ENCODE measurements around the gene XDH.
A peak's percentile ranks its signal among the peaks of the same experiment; 100 is the strongest.

The XDH gene

DNA sequence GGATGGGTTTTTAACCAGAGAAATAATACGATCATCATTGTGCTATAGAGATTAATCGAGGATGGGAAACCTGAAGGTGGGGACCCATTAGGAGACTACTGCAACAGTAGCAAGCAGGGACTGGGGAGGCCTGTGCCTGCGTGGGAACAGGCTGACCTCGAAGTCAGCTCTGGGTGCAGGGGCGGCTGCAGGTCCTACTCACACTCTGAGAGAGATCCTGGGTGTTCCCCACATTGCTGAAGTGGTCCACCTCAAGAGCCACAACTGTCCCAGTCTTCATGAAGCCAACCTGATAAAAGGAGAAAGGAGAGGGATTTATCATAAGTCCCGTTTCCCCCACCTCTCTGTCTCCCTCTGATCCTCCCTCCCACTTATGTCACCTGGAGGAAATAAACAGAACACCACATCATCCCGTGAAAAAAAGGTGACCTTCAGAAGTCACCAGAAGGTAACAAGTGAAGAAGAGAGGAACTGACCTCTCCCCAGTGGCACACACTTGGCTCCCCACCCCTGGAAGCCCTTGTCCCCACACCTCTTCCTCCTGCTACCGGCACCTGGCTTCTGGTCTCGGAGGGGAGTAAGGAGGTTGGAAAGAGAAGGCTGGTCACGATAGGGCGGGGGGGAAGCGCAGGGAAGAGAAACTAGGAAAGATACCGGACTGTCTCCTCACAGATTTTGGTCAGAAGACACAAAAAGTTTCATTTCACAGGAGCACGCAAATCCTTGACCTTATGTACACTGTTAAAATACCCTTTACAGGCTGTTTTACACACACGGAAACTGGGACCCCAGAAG lies 50.4 kb downstream of the XDH start:
- no peak for DNase-seq

DNA sequence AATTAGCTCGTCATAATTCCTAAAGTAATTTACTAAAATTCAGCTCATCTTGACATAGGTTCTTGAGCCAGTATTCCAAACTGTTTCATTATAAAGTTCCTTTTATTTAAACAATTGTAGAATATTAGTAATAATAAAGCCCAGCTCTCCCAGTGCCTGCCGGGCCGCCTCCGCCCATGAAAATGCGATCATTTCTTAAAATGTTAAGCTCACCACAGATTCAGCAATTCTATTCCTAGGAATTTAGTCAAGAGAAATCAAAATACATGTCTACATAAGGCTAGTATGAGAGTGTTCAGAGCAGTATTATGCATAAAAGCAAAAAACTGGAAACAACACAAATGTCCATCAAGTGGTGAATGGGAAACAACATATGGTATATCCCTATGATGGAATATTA lies 52.0 kb downstream of the XDH start:
- DNase-seq = no peak

DNA sequence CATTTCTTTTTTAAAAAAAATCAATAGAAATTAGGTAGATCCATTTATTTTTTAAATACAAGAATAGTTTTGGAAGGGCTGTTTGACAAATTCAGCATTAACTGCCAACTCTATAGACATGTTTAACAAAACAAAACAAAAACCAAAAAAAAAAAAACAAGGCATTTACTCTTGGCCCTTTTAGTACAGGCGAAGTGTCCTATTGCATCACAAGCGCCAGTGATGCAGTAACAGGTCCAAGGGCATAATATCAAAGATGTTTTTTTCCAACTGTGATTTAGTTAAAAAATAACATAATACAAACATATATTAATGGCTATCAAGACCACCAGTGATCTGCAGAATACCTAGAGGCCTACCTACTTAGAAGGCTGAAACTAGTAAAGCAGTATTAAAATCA lies 55.3 kb downstream of the XDH start:
- DNase-seq = no peak

DNA sequence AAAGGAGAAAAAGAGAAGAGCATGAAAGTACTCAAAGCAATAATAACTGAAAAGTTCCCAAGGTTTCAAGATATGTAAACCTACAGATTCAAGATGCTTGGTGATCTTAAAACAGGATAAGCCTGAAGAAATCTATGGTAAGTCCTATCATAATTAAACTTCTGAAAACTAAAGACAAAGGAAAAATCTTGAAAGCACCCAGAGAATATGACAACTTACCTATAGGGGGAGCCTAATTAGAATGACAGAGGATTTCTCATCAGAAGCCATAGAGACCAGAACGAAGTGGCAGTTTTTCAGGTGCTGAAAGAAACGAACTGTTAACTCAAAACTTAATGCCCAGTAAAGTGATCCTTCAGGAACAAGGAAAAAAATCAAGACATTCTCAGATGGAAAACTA lies 59.7 kb downstream of the XDH start:
- DNase-seq = peak; percentile 23

DNA sequence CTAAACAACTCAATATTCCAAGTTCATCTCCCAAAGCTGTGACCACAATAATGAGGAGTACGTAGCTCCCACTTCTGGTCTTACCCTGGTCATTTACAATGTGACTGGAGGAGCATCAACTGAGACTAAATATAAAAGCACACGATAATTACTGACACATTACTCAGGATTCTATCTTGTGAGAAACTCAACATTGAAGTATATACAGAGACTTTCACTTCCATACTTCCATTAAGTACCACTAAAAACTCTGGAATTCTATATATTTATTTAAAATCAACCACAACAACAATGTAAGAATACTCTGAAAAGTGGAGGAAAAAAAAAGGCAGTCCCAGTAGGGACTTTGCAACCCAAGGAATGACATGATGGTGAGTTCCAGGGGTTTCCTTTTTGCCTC lies 61.4 kb downstream of the XDH start:
- DNase-seq = no peak

DNA sequence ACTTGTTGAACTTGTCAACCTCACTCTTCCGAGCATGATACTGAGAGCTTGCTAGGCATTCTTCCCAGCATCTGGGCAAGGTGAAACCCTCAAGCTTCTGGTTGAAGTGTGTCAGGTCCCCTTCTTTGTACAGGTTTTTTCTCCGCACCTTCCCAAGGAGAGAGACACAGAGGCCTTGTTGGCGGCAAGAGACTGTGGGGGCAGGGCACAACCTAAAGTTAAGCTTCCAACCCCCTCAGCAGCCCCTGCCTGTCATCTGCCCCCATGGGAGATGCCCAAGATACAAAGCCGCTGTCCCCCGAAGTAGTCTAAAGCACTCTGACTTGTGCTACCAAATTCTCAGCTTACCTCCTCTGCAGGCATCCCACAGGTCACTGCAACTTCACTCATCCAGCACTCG lies 64.9 kb downstream of the XDH start:
- DNase-seq = no peak

DNA sequence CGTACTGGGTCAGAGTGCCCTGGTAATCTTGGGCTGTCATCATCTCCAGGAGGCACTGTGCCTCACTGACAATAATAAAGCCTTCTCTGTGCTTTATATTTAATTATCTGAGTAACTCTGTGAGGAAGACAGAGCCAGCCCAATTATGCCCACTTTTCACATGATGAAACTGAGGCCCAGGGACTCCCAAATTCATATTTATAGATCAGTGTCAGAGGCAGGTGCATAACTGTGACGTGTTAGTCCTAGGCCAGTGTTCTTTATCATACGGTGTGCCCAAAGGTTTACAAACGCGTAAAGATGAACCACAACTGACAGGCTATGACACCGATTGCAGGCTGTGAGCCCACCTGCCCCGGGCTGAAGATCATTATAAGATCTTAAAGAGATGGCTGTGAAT lies 65.4 kb downstream of the XDH start:
- DNase-seq = no peak

DNA sequence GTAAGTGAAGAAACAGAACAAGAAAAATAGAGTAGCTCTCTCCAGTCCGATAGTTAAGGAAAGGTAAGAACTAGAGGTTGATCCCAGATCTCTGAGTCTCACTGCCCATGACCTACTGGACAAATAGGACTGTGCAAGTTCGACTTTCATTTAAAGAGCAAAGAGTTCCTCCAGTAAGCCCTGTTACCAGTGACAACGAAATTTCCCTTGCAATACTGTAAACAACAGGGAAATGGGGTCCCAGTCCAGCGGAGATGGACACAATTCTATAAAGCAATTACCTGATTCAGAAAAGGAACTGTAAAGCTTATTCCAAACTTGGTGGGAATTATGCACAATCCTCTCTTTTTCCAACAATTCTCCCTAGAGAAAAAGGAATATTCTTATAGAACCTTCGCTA lies 65.9 kb downstream of the XDH start:
- DNase-seq = no peak

DNA sequence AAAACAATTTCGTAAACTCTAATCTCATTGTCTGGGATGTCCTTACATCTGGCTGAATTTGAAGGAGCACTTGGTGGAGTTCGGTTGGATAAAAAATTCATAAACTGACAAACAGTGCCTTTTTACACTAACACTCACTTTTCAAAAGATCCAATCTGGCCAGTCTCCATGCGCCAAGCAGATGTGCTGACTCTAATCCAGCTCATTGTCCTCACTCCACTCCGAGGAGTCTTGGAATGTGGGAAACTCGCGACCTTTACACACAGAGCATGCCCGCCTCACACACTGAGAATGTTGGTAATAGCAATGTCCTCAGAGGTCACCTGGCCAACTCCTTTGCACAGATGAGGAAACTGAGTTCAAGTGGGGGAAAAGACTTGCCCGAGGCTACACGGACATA lies 66.8 kb downstream of the XDH start:
- no peak for DNase-seq

DNA sequence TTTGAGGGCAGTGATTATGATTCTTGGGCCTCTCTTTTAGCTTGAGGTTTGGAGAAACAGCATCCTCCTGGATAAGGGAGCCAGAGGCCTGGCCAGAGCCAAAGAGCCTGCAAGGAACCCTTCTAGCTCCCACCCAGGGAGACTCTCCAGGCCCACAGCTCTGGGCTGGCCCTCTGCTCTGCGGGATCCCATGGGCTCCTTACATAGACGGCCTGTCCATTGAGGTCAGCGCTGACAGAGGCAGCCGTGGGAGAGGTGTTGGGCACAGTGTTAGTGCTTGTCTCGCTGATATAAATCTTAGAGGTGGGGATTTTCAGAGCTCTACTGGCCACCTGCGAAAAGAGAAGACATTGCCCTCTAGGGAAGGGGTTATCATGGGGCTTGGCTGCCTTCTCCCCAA lies 67.2 kb downstream of the XDH start:
- no peak for DNase-seq

DNA sequence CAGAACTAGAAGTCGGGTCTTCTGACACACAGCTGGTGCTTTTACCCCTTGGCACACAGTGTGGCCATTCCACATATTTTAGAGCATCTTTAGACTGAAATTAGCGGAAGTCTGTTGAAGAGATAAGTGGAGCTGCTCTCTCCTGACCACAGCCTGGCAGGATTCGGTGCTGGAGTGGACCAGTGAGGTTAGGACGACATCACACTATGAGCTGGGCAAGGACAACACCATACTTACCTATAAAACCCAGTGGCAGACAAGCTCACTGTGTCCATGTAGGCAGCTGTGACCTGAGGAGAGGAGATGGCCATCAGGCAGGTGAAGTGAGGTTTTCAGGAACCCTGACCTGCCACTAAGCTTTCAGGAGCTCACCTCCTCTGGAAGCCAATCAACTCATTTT lies 70.1 kb downstream of the XDH start:
- no peak for DNase-seq

DNA sequence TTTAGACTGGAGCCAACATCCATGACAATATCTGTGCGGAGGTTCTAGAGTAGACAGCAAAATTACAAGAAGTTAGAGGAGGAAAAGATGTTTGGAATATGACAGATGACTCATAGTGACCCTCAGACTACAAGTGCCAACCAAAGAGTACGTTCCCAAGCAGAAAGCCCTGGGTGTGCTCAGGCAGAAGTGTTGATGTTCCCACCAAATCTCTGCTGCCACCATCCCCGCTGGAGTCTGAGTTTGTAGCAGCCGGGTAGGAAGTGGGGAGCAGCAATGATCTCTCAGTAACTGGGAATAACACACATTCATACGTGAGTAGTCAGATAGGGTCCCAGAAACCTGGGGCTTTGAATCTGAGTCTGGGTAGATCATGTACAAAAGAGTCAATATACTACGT lies 73.2 kb downstream of the XDH start:
- no peak for DNase-seq

DNA sequence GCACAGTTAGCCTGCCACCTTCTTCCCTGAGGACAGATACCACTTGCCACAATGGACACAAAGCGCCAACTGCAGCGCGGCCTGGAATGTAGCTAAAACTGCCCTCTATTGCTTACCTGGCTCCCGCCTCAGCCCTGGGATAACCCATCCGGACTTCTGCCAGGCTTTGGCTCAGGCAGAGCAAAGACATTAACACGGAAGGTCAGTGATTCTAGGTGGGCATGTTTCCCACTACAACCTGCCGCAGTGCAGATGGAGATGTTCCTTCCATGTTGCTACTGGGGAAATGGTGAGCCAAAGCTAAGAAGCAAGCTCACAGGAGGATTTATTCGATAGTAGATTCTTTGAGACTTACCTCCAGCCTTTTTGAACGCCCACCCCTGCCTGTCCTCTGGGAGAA lies 74.8 kb downstream of the XDH start:
- no peak for DNase-seq

DNA sequence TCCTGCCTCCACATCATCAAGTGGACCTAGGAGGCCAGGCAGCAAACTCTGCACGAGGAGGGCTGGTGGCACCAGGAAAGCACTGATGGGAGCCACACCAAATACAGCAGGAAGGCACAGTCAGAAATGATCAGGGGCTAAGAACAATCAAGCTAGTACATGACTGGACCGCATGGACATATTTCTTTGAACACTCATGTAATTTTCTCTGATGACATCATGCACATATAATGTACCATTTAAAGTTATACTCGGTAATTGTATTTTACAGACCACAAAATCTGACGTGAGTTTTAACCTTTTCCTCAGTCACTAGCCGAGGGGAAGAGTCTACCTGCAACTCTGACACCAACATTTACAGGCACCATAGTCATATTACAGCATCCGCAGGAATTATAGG lies 76.7 kb downstream of the XDH start:
- no peak for DNase-seq

DNA sequence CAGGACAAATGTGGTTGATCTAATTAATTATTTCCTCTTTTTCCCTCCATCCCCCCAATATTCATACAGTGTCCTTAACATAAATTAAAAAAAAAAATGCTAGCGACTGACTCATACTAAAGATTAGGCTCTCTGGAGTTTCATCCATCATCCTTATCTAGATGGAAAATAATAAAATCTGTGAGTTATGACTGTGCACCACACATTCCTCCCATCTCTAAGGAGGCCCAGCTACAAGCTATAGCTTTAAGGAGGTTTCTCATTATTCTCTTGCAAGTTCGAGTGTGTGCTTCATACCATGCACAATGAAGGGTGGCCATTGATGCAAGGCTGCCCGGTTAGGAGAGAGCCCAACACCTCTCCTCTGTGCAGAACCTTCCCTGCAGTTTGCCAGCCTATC lies 77.3 kb downstream of the XDH start:
- DNase-seq = no peak

DNA sequence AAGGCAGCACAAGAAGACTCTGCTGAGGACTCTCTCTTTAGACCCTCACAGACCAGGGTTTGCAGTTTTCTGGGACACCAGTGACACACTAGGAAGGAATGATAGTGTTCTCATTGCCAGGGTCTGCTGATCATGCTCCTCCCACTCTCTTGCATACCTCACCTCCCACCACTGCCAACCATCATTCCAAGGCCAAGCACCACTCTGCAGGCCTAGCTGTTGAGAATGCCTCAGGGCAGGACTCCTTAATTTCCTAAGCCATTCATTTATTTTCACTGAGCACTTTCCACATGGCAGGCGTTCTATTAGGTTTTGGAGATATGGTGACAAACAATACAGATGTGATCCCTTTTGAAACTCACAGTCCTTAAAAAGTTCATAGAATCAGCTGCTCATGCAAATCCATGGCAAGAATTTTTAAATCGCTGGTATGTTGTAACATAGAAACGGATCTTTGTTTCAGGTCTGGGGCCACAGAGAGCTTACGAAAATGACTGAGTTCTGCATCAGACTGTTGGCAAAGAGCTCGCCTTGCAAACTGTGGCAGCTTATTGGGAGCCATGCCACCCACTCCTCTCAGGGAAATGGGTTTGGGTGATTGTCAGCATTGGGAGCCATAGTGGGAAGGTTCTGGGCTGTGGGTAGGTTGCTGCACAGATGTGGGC lies 78.5 kb downstream of the XDH start:
- DNase-seq = no peak

DNA sequence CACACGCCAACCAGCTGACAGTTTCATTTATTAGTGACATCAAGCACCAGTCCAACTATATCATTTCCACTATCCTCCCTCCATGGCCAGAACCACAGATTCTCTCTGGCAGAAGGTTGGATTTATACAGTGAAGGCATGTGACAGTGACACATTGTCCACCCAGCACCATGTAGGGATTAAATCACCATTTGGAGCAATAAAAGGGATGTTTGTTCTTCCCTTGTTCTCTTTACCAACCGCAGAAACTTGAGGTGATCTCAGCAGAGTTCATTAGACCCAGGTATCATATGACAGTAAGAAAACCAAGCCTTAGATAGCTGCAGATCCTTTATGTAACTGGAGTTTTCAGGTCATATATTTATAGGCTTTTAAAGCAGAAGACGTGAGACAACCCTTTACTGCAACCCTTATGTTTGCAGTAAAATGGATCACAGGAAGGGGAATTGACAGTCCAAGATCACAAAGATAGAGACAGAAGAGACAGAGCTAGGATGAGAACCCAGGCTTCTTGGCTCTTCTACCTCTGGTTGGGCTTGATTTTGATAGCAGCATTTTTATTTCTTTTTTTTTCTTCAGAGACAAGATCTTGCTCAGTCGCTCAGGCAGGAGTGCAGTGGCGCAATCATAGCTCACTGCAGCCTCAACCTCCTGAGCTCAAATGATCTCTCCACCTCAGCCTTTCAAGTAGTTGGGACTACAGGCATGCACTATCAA lies 80.1 kb downstream of the XDH start:
- no peak for DNase-seq

DNA sequence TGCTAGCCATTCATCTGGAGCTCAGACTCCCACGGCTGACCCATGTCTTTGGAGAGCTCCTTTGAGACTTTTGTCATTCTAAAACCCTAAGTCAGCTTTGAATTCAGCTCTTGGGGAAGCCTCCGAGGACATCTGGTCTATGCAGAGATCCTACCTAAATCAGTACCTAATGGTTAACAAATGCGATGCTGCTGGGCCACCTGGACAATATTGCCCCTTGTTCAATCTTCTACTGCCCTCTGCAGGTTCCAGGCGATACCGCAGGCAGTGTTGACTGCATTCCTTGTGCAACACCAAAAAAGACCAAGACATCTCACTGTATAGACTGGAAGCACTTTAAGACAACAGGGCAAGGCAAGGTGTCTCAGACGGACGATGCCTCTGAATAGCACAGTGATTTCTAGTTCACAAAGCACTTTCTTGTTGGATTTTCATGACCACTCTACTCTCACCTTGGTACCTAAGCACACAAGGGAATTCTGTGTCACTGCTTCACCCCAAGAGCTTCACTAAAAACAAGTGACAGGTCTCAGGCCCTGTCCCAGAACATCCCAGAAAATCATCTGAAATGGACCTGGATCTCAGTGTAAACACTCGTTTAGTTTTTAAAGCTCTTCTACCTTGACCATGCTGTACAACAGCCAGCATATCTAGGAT lies 80.9 kb downstream of the XDH start:
- DNase-seq = peak; percentile 83

DNA sequence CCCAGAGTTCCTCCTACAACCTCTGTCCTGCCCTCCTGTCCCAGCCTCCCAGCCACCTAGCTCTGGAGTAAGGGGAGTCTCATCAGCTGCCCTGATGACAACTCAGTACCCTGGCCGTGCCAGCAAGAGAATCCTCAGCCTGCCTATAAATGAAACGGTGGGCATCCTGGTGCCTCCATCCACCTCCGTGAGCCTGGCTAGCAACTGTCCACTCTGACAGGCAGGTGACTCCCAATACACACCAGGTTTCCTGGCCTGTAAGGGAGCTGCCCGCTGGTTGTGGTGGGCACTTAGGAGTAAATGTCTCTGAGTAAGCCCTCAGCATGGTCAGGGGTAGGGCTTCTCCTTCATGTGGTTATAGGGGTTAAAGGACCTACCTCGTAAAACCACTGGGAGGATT lies 81.5 kb downstream of the XDH start:
- no peak for DNase-seq

DNA sequence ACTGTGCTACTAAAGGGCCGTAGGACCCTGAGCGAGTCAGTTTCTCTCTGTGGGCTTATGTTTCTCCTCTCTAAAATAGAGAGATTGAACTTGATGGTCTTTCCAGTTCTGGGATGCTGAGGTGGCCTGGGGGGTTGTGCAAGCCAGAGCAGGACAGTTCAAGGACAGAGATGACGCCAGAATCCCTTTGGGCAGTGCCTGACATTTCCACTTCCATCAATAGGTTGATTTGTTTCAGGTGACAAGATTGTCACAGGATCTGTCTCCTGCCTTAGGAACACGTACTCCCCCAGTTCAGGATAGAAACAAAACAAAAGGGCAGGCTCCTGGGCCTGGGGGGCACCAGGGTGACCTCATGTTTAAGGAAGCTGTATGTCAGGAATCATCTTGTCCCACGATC lies 82.0 kb downstream of the XDH start:
- no peak for DNase-seq

DNA sequence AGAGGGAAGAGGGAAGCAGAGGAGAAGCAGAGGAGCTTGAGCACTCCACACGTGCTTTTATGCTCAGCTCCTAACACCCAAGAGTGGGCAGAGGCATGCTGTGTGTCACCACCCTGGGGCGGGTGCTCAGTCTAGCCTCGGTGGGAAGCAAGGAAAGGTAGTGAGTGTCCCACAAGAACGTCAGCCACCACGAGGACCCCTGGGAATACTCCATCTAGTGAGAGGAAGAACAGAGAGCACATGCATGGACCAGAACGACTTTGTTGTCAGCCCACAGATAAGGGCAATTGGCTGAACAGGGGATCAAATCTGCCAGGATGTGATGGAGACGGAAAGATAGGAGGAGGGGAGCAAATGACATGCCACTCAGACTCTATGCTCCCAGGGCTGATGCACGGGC lies 83.4 kb downstream of the XDH start:
- no peak for DNase-seq

DNA sequence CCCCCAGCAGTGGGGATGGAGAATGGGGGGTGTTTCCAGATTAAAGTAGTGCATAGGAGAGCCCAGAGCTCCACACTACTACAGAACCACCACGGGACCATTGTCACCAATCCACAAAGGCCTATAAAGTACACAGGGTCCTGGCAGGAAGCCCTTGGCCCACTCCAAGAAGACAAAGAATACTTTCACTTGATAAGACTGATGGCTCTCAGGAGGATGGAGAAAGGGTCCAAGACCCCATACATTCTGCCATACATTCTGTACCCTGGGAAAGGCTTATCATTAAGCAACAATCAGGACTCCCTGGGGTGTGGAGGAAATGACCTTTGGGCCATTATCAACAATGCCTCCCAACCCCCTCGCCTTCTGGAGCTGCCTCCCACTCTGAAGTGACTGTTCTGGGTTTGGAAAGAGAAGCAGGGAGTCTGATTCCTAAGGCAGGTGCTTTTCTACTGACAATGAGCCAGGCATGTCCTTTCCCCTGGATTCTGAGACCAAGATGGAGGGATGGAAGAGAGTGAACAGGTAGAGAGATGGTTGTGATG lies 85.4 kb downstream of the XDH start:
- DNase-seq = no peak

DNA sequence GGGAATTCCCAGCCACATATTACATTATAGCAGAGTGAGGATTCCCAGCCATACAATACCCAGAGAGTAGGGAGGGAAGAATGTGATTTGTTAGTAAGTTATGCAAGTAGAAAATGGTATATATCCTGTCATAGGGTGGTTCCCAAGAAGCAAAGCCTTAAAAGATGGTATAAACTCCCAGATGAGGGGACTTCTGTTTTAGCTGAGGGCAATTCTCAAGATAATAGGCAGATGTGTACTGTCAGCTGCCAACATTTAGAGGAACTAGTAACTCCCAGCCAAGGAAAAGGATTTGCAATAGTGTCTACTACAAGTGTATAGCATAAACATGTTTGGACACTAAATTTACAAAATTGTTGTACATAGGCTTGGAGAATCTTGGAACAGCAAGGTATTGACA lies 86.5 kb downstream of the XDH start:
- DNase-seq = no peak

DNA sequence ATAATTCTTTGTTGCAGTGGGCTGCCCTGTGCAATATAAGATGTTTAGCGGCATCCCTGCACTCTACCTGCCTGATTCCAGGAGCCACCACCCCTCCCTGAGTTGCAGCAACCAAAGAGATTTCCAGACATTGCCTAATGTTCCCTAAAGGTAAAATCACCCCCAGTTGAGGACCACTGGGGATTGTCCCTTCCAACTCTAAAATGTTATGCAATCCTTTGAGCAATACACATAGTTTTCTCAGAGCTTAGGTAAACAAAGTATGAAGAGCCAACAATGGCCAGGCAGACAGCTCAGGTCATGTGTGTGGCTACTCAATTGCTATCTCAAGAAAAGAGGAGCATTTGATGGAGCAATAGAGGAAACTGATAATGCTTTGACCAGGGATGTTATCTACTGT lies 87.0 kb downstream of the XDH start:
- DNase-seq = no peak

Measured in activated CD4-positive, alpha-beta T cell treated with anti-CD3 and anti-CD28 coated beads, Interleukin-2, amount 50 U/mL, for 16 hours (primary cell).